ENCODE measurements around the gene STK38.
A peak's percentile ranks its signal among the peaks of the same experiment; 100 is the strongest.

The STK38 gene

GRCh38 chr6:36555750-36556252, 8.5 kb upstream of the STK38 start:
- TF ChIP-seq CTCF (IDR thresholded peaks at IDR 0.05; ENCODE audit: borderline replicate concordance, control extremely low read depth, extremely low read depth, insufficient read depth, missing control alignments), result no peak
- DNase-seq (ENCODE audit: low spot score), result no peak
- in situ Hi-C loops (cut with MboI; ENCODE audit: low sequenced_read_pairs, unreplicated experiment), result no loop called here

- in situ Hi-C loops (cut with MboI; ENCODE audit: low sequenced_read_pairs, unreplicated experiment), result no loop called here
- no peak for TF ChIP-seq CTCF (IDR thresholded peaks at IDR 0.05; ENCODE audit: borderline replicate concordance, control extremely low read depth, extremely low read depth, insufficient read depth, missing control alignments)
- no peak for DNase-seq (ENCODE audit: low spot score)
Observed at GRCh38 chr6:36550473-36551000, 3.3 kb upstream of the STK38 start.

GRCh38 chr6:36548401-36548743, 1.1 kb upstream of the STK38 start:
- in situ Hi-C loops (cut with MboI; ENCODE audit: low sequenced_read_pairs, unreplicated experiment), result no loop called here
- no peak for DNase-seq (ENCODE audit: low spot score)
- no peak for TF ChIP-seq CTCF (IDR thresholded peaks at IDR 0.05; ENCODE audit: borderline replicate concordance, control extremely low read depth, extremely low read depth, insufficient read depth, missing control alignments)

- TF ChIP-seq CTCF (IDR thresholded peaks at IDR 0.05; ENCODE audit: borderline replicate concordance, control extremely low read depth, extremely low read depth, insufficient read depth, missing control alignments), result no peak
- in situ Hi-C loops (cut with MboI; ENCODE audit: low sequenced_read_pairs, unreplicated experiment), result no loop called here
- no peak for DNase-seq (ENCODE audit: low spot score)
Observed at GRCh38 chr6:36547646-36548400, 544 bp upstream of the STK38 start.

- TF ChIP-seq CTCF (IDR thresholded peaks at IDR 0.05; ENCODE audit: borderline replicate concordance, control extremely low read depth, extremely low read depth, insufficient read depth, missing control alignments), result no peak
- DNase-seq (ENCODE audit: low spot score), result peak; percentile 41
- in situ Hi-C loops (cut with MboI; ENCODE audit: low sequenced_read_pairs, unreplicated experiment), result no loop called here
Observed at GRCh38 chr6:36546308-36546919, 865 bp downstream of the STK38 start.

GRCh38 chr6:36545767-36546307, 1.4 kb downstream of the STK38 start:
- in situ Hi-C loops (cut with MboI; ENCODE audit: low sequenced_read_pairs, unreplicated experiment), result no loop called here
- TF ChIP-seq CTCF (IDR thresholded peaks at IDR 0.05; ENCODE audit: borderline replicate concordance, control extremely low read depth, extremely low read depth, insufficient read depth, missing control alignments), result no peak
- DNase-seq (ENCODE audit: low spot score), result no peak
